Gastroesophageal sphincter (tissue), 4 donors: ENCODE results near the gene PPOX. TPM values are rescaled to one million over a fixed set of nuclear protein-coding genes. Genes with fewer than 3 reads are reported as not detected.
A peak's percentile ranks its signal among the peaks of the same experiment; 100 is the strongest.

Experiments used
- ATAC-seq: fragments of 150-250 bp; one replicate; pipeline ENCODE4 v1.9.1; 2016; ENCODE audit warnings: mild to moderate bottlenecking, moderate library complexity
- H3K27ac ChIP-seq, 4 donors: fragments of 200-600 bp; sonication (generic) in 3 of 4; 1 replicate in 3 of 4; 2 replicates in 1 of 4; pipeline ENCODE4 v1.5.1; 2016 to 2019
- H3K27me3 ChIP-seq: fragments of 200-600 bp; sonication (generic); one replicate; pipeline ENCODE4 v1.5.1; 2019
- H3K36me3 ChIP-seq, 2 donors: fragments of 200-600 bp; sonication (generic); one replicate each; pipeline ENCODE4 v1.5.1; 2019; ENCODE audit warnings: control low read depth in 1 of 2
- H3K4me1 ChIP-seq, 3 donors: fragments of 200-600 bp; sonication (generic); 1 replicate in 2 of 3; 2 replicates in 1 of 3; pipeline ENCODE4 v1.5.1; 2016 to 2019; ENCODE audit warnings: control low read depth in 2 of 3
- H3K4me3 ChIP-seq, 2 donors: fragments of 200-600 bp; sonication (generic); one replicate each; pipeline ENCODE4 v1.5.1; 2019; ENCODE audit warnings: mild to moderate bottlenecking in 1 of 2, moderate library complexity in 1 of 2
- H3K9me3 ChIP-seq, 3 donors: fragments of 200-600 bp; sonication (generic); one replicate each; pipeline ENCODE4 v1.5.1; 2017 to 2019; ENCODE audit warnings: control low read depth in 2 of 3
- CTCF ChIP-seq, 4 experiments: fragments of 200-600 bp in 2 of 4; fragments of 450-650 bp in 2 of 4; sonication (generic) in 1 of 4; IDR thresholded peaks; one replicate each; pipeline ENCODE4 v1.5.1; 2017 to 2019; ENCODE audit warnings: antibody characterized with exemption in 4 of 4, mild to moderate bottlenecking in 2 of 4, moderate library complexity in 2 of 4
- EP300 ChIP-seq: sonication (generic); formaldehyde crosslinking; IDR thresholded peaks from one replicate; pipeline ENCODE4 v1.6.1; 2017; ENCODE audit warnings: antibody characterized with exemption, mild to moderate bottlenecking
- POLR2A ChIP-seq, 2 donors: fragments of 450-650 bp; IDR thresholded peaks; one replicate each; pipeline ENCODE4 v1.6.1; 2017; ENCODE audit warnings: antibody characterized with exemption in 2 of 2, mild to moderate bottlenecking in 2 of 2, moderate library complexity in 1 of 2
- POLR2AphosphoS5 ChIP-seq: sonication (generic); formaldehyde crosslinking; IDR thresholded peaks from one replicate; pipeline ENCODE4 v1.6.1; 2017; ENCODE audit warnings: antibody characterized with exemption
- WGBS, 2 donors: methylation state at CpG; one replicate each; pipeline ENCODE4 v1.1.5; 2018; ENCODE audit warnings: low coverage in 1 of 2; 5-methylcytosine and 5-hydroxymethylcytosine counted together
- total RNA-seq, 4 donors: library from RNA; depleted of rRNA; stranded (reverse); fragments of >200 nt; gene quantifications; one replicate each; pipeline ENCODE4 v1.1.0, GENCODE V29; 2016

The PPOX gene
- total RNA-seq, 4 donors from 2014 or later = 10.5 to 27.4 (median 17.6) TPM

GRCh38 chr1:161216945-161217712 is 50.9 kb downstream of the PPOX start:
- Histone ChIP-seq H3K9me3 (no peaks in the 10 kb centered on the region), H3K27ac (peak overlapping the region in 3 of 4 donors; percentile 55 to 71 (median 69))
- TF ChIP-seq POLR2AphosphoS5 (peak; percentile 41), EP300 (no peak)

GRCh38 chr1:161217831-161218230 is 51.6 kb downstream of the PPOX start:
- Histone ChIP-seq H3K27me3 (no peaks in the 10 kb centered on the region), H3K36me3 (peaks cover 9 to 28% of the 10 kb centered on the region in 2 donors), H3K4me1 (no peaks in the 10 kb centered on the region), H3K9me3 (no peaks in the 10 kb centered on the region), H3K27ac (peak overlapping the region in 3 of 4 donors; percentile 35 to 57 (median 57)), H3K4me3 (peak overlapping the region in 1 of 2 donors; percentile 18)
- WGBS, 2 donors = 65 to 100% methylated on average over 1 to 4 of the region's 6 CpGs
- no peak for ATAC-seq
- no peak for TF ChIP-seq POLR2AphosphoS5
- no peak for TF ChIP-seq POLR2A (IDR thresholded peaks at IDR 0.05)
- TF ChIP-seq EP300 = no peak
- TF ChIP-seq CTCF (IDR thresholded peaks at IDR 0.05) = no peak

More at GRCh38 chr1:161216945-161217712, 50.9 kb downstream of the PPOX start:
- WGBS, 2 donors = 54 to 60% methylated on average over 6 to 7 of the region's 7 CpGs
- Histone ChIP-seq H3K4me3 (peak overlapping the region in 1 of 2 donors; percentile 38), H3K4me1 (no peaks in the 10 kb centered on the region), H3K36me3 (peaks cover 9 to 36% of the 10 kb centered on the region in 2 donors), H3K27me3 (no peaks in the 10 kb centered on the region)
- ATAC-seq = peak; percentile 72

- Histone ChIP-seq H3K27ac (peak overlapping the region in 1 of 4 donors; percentile 57), H3K4me3 (peak overlapping the region in 1 of 2 donors; percentile 18)
- no peak for TF ChIP-seq POLR2A (IDR thresholded peaks at IDR 0.05)
- TF ChIP-seq EP300 = no peak
- TF ChIP-seq CTCF (IDR thresholded peaks at IDR 0.05) = no peak
- TF ChIP-seq POLR2AphosphoS5 = no peak
Observed at GRCh38 chr1:161218301-161219077, 52.3 kb downstream of the PPOX start.

GRCh38 chr1:161219078-161219892 is 53.1 kb downstream of the PPOX start:
- no peaks in the 10 kb centered on the region for H3K9me3 ChIP-seq
- H3K27ac ChIP-seq = no peak overlapping the region
- H3K36me3 ChIP-seq = peaks cover 0 to 14% of the 10 kb centered on the region in 2 donors
- H3K4me1 ChIP-seq = no peaks in the 10 kb centered on the region
- TF ChIP-seq CTCF (IDR thresholded peaks at IDR 0.05) (no peak), POLR2A (IDR thresholded peaks at IDR 0.05) (no peak), POLR2AphosphoS5 (no peak), EP300 (no peak)
- no peak overlapping the region for H3K4me3 ChIP-seq
- H3K27me3 ChIP-seq = no peaks in the 10 kb centered on the region
- no peak for ATAC-seq
- WGBS, 2 donors = 75 to 100% methylated on average over 1 to 5 of the region's 5 CpGs

More at GRCh38 chr1:161218301-161219077, 52.3 kb downstream of the PPOX start:
- no peaks in the 10 kb centered on the region for H3K4me1 ChIP-seq
- 82 to 93% methylated on average over 2 to 5 of the region's 8 CpGs for WGBS, 2 donors
- H3K36me3 ChIP-seq = peaks cover 3 to 22% of the 10 kb centered on the region in 2 donors
- H3K27me3 ChIP-seq = no peaks in the 10 kb centered on the region
- ATAC-seq = no peak
- H3K9me3 ChIP-seq = no peaks in the 10 kb centered on the region

GRCh38 chr1:161220002-161220401 is 53.8 kb downstream of the PPOX start:
- no peaks in the 10 kb centered on the region for H3K27me3 ChIP-seq
- no peak overlapping the region for H3K27ac ChIP-seq
- no peak for TF ChIP-seq CTCF (IDR thresholded peaks at IDR 0.05)
- TF ChIP-seq EP300 = no peak
- TF ChIP-seq POLR2AphosphoS5 = no peak
- TF ChIP-seq POLR2A (IDR thresholded peaks at IDR 0.05) = no peak
- H3K9me3 ChIP-seq = no peaks in the 10 kb centered on the region
- no peak for ATAC-seq
- WGBS, 2 donors = 81% methylated on average over 3 to 5 of the region's 5 CpGs
- H3K4me3 ChIP-seq = no peak overlapping the region
- H3K36me3 ChIP-seq = peaks cover 0 to 7% of the 10 kb centered on the region in 2 donors
- H3K4me1 ChIP-seq = peaks cover 0 to 2% (median 0%) of the 10 kb centered on the region in 3 donors
